ENCODE measurements around the gene GRPEL2. TPM values are rescaled to one million over a fixed set of nuclear protein-coding genes. Genes with fewer than 3 reads are reported as not detected.

The GRPEL2 gene
- total and polyA plus RNA-seq, 2 of the 8 experiments (the other 6 are each of a cell fraction or from before 2014, with no cell fraction given): 11.2 to 52.2 TPM

DNA sequence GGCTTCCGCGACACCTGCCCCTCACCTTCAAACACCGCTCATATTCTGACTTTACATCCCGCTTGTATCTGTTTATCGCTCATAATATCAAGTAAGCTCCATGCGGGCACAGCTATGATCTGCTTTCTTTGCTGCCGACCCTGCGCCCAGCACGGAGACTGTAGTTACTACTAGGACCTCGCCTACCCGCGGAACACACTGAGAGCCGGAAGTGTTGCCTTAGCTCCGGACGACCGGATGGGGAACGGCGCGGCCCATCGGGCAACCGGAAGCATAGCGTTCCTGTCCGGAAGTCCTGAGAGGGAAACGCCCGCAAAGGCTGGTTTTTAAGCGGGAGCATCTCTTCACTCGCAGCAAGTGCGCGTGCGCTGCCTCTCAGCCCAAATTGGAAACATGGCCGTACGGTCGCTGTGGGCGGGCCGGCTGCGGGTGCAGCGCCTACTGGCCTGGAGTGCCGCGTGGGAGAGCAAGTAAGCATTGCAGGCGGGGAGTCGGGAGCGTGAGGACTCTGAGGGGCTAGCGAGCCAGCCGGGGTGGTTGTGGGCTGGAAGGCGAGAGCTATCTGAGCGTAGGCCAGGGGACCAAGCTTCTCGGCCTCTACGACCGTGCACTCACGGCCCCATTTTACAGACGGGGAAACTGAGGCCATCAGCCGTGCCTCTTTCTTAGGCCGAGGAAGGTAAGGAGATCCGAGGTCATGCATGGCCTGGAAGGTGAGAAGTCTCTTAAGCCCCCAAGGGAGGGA lies at the start of gene GRPEL2 (continued):
- TF ChIP-seq POLR2AphosphoS5 (IDR thresholded peaks at IDR 0.05; ENCODE audit: low read depth, low read length): peak; percentile 85
- TF ChIP-seq CHD1 (IDR thresholded peaks at IDR 0.05; ENCODE audit: low read depth, low read length): peak; percentile 45; the same call in 1 of the 2 replicates
- no peak for TF ChIP-seq JUND (IDR thresholded peaks at IDR 0.05; ENCODE audit: low read length)
- TF ChIP-seq SIRT6 (IDR thresholded peaks at IDR 0.05; ENCODE audit: low read length): no peak
- peak in 1 of 2 experiments; percentile 5; a peak in 1 of 3 replicates for TF ChIP-seq EP300 (IDR thresholded peaks at IDR 0.05; ENCODE audit: borderline replicate concordance in 1 of 2, low read depth in 2 of 2, low read length in 2 of 2)
- TF ChIP-seq RAD21 (IDR thresholded peaks at IDR 0.05 in 1 of 2, conservative IDR thresholded peaks at IDR 0.05 in 1 of 2; ENCODE audit: low read depth in 2 of 2, low read length in 2 of 2): no peak
- TF ChIP-seq TCF12 (IDR thresholded peaks at IDR 0.05; ENCODE audit: low read depth, low read length): no peak
- TF ChIP-seq FOSL1 (IDR thresholded peaks at IDR 0.05; ENCODE audit: insufficient read depth, low read depth, low read length): no peak
- no peak for TF ChIP-seq MAFK (IDR thresholded peaks at IDR 0.05; ENCODE audit: low read depth, low read length)
- peak; percentile 84 for TF ChIP-seq YY1 (IDR thresholded peaks at IDR 0.05; ENCODE audit: low read depth, low read length)
- TF ChIP-seq ASH2L (IDR thresholded peaks at IDR 0.05; ENCODE audit: low read length): peak; percentile 83
- TF ChIP-seq JUN (IDR thresholded peaks at IDR 0.05; ENCODE audit: low read depth, low read length): no peak
- TF ChIP-seq RFX5 (IDR thresholded peaks at IDR 0.05; ENCODE audit: borderline replicate concordance, low read depth, low read length): peak; percentile 7; the same call in 1 of the 2 replicates
- TF ChIP-seq, protein P1, sequence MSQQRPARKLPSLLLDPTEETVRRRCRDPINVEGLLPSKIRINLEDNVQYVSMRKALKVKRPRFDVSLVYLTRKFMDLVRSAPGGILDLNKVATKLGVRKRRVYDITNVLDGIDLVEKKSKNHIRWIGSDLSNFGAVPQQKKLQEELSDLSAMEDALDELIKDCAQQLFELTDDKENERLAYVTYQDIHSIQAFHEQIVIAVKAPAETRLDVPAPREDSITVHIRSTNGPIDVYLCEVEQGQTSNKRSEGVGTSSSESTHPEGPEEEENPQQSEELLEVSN (IDR thresholded peaks at IDR 0.05): peak; percentile 92
- TF ChIP-seq GABPA (IDR thresholded peaks at IDR 0.05; ENCODE audit: borderline replicate concordance, insufficient read depth, low read length): peak; percentile 99
- peak; percentile 73 for TF ChIP-seq KDM4A (IDR thresholded peaks at IDR 0.05; ENCODE audit: low read depth, low read length, severe bottlenecking)
- TF ChIP-seq, protein P2, sequence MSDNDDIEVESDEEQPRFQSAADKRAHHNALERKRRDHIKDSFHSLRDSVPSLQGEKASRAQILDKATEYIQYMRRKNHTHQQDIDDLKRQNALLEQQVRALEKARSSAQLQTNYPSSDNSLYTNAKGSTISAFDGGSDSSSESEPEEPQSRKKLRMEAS (IDR thresholded peaks at IDR 0.05): peak; percentile 83; the same call in 1 of the 2 replicates
- no peak for TF ChIP-seq POU5F1 (IDR thresholded peaks at IDR 0.05; ENCODE audit: low read depth, low read length)
- TF ChIP-seq NANOG (IDR thresholded peaks at IDR 0.05; ENCODE audit: insufficient read depth, low read depth, low read length, poor library complexity, severe bottlenecking): no peak
- no peak for TF ChIP-seq EZH2 (IDR thresholded peaks at IDR 0.05; ENCODE audit: low read depth, low read length, severe bottlenecking)
- no peak; the same call in 1 of the 2 replicates for TF ChIP-seq CHD2 (IDR thresholded peaks at IDR 0.05; ENCODE audit: low read length)
- TF ChIP-seq TAF1 (IDR thresholded peaks at IDR 0.05; ENCODE audit: low read depth, low read length): peak; percentile 90
- no peak for TF ChIP-seq BCL11A (IDR thresholded peaks at IDR 0.05; ENCODE audit: low read depth in 2 of 2, low read length in 2 of 2)
- no peak; the same call in 1 of the 2 replicates for TF ChIP-seq CREB1 (IDR thresholded peaks at IDR 0.05)

All from H1 (cell line).